Hair follicular keratinocyte (primary cell): ENCODE measurements around the gene CFAP99. TPM values are rescaled to one million over a fixed set of nuclear protein-coding genes. Genes with fewer than 3 reads are reported as not detected.

Source experiments
- total RNA-seq: library from RNA; depleted of rRNA; stranded (reverse); fragments of >200 nt; gene quantifications from 2 replicates; pipeline ENCODE4 v1.2.3, GENCODE V29; 2015

Gene CFAP99
- not detected in 2 replicates for total RNA-seq

DNA sequence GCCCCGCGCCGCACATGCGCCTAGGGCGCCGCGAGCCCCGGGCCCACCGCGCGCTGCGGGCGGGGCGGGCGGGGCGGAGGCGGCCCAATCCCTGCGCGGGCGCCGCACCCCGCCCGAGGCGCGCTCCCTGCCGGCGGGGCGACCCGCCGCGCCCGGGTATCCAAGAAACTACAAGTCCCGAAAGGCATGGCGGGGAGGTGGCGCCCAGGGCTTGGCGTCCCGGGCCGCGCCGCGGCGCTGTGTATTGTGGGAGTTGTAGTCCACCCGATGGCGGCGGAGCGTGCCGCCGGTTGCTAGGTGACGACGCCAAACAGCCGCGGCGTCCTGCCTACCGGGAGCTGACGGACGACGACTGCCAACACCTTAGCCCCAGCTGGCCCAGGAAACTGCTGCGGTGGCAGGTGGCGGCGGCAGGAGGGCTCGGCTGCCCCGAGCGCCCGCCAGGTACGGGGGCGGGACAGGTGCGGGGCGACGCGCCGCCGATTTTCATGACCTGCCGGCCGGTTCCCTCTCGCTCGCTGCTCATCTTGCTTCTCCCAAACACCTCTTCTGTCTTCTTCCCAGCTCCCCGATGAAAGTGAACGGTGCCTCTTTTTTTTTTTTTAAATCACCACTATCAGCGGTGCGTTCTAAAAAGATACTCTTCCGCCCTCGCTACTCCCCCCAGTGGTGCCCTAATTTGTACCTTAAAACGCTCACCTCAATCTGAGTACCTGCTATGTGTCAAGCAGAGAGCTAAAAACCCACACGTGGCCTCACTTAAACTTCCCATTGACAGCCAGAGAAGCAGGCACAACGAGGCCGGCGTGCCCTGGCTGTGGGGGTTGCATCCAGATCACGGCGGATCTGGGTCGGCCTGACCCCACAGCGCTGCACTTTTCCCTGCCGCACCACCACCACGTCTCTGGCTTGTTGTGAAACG is at the start of gene CFAP99:
Gene CFAP99, plus strand, starts transcription at position 306 of the 922 bp plus-strand sequence.

DNA sequence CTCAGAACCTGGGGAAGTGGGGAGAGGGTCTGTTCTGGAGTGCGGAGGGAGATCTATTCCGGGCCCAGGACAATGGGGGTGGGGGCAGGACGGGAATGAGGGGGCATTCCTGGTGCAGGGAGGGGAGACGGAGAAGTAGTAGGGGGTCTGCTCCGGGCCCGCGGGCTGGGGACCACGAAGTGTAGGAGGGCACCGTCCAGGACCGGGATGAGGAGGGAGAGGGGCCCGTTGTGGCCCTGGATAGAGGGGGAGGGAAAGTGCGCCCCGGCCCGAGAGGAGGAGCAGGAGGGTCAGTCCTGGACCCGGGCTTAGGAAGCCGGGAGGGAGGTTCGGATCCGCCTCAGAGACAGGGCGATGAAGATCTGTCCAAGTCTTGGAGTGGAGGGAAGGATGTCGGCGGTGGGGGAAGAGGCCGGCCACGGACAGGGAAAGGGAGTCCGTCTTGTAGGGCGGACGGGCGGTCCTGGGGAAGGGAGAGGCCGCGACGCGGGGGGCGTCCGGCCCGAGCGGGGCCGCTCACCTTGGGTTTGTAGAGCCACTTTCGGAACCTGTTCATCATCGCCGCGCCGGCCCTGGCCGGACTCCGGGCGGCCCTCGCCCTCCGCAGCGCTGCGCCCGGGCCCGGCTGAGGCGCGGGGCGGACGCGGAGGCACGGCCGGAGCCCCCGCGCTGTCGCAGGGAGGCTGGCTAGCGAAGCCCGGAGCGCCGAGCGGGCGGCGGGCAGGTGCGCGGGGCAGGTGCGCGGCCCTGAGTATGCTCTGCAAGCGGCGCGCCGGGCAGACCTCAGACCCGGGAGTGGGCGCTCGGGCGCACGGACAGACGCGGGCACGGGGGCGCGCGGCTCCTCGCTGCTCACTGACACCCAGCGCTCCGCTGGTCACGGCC is 748 bp upstream of the CFAP99 start, which contains the start of gene ZFYVE28:
Gene ZFYVE28, minus strand, starts transcription at position 881 of the 885 bp plus-strand sequence. Its CDS starts 322 bp downstream, at position 559.

DNA sequence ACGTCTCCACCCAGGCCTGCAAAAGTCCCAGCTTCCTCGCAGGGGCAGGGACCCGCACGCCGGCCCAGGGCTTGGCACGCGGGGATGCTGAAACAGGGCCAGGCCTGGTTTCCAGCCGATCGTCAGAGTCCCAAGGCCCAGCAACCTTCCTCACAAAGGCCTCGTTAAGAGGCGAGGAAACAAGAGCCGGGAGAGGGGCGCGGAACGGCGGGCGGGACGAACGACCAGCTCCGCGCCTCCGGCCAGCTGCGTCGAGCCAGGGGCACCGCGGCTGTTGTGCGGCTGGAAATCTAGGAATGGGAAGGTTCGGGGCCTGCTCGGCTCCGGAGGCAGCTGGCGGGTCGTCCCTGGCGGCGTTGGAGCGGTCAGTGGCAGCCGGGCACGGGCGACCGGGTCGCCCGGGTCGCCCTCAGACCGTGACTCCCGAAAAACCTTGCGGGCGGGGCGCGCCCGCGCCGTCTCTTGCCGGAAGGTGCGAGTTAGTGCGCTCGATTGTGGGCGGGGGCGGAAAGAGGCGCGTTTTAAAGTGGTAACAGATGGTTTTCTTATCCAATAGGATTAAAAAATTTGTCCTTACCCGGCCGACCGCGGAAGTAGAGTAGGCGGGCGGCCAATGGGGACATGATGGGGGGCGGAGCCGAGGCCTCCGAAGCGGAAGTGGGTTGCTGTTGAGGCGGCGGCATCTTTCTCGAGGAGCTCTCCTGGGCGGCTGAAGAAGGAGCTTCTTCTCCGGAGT is 49.9 kb downstream of the CFAP99 start, which contains the start of gene RNF4:
Gene RNF4, plus strand, starts transcription at position 651 of the 736 bp plus-strand sequence. CDS start 21,388 bp downstream, outside the sequence.

Other genes with a start within 250 kb of the CFAP99 start
- 6.6 and 13.5 TPM in 2 replicates for gene HAUS3, start 176.8 kb upstream of the CFAP99 start, total RNA-seq
- gene POLN, start 176.8 kb upstream of the CFAP99 start, total RNA-seq, result 0.53 and 0.78 TPM in 2 replicates
- 18.6 and 39.8 TPM in 2 replicates for gene MXD4, start 156.8 kb upstream of the CFAP99 start, total RNA-seq
- gene ZFYVE28, start 310 bp upstream of the CFAP99 start, total RNA-seq, result 0.23 and 0.31 TPM in 2 replicates
- gene RNF4, start 50.2 kb downstream of the CFAP99 start, total RNA-seq, result 39.4 and 48.9 TPM in 2 replicates
- gene FAM193A, start 117.7 kb downstream of the CFAP99 start, total RNA-seq, result 8.9 and 10.2 TPM in 2 replicates